ENCODE data around the gene SRSF4. TPM values are rescaled to one million over a fixed set of nuclear protein-coding genes. Genes with fewer than 3 reads are reported as not detected.
A peak's percentile ranks its signal among the peaks of the same experiment; 100 is the strongest.

SRSF4 gene
- total RNA-seq, 1 donor from 2014 or later: 34.5 TPM

DNA sequence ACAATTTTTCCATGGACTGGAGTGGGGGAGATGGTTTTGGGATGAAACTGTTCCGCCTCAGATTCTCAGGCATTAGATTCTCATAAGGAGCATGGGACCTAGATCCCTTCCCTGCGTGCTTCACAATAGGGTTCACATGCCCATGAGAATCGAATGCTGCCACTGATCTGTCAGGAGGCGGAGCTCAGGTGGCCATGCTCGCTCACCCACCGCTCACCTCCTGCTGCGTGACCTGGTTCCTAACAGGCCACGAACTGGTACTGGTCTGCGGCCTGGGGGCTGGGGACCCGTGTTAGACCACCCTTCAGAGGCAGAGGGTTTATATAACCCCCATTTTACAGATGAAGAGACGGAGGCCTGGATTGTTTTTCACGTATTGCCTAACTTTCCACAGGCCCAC lies 16.3 kb upstream of the SRSF4 start:
- no peak overlapping the region for H3K4me3 ChIP-seq (ENCODE audit: low read depth, low read length)
- H3K36me3 ChIP-seq (ENCODE audit: control insufficient read depth, insufficient read depth, low read length): peaks cover 35% of the 10 kb centered on the region
- H3K27me3 ChIP-seq (ENCODE audit: control insufficient read depth, insufficient read depth, low read length): no peaks in the 10 kb centered on the region
- FAIRE-seq: peak; percentile 55
- no peak for DNase-seq (ENCODE audit: low read depth)
- no peak for TF ChIP-seq CTCF (IDR thresholded peaks at IDR 0.05; ENCODE audit: insufficient read depth, low read length, severe bottlenecking)

DNA sequence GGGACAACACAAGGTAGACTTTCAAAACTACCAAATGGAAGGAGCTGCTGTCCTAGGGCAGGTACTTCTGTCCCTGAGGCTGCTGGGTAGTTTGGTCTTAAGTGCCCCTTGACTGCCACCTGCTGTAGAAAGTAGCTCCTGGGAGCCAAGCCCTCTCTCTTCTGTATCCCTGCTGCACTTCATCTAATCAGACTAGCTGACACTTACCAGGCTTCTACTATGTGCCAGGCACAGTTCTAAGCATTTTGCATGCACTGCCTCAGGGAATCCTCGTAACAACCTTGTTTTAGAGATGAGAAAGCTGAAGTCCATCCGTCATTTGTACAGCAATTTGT lies 15.9 kb upstream of the SRSF4 start:
- Histone ChIP-seq H3K4me3 (ENCODE audit: low read depth, low read length) (no peak overlapping the region), H3K27me3 (ENCODE audit: control insufficient read depth, insufficient read depth, low read length) (no peaks in the 10 kb centered on the region), H3K36me3 (ENCODE audit: control insufficient read depth, insufficient read depth, low read length) (peaks cover 35% of the 10 kb centered on the region)
- FAIRE-seq (no peak), DNase-seq (ENCODE audit: low read depth) (peak; percentile 62)
- peak; percentile 74 for TF ChIP-seq CTCF (IDR thresholded peaks at IDR 0.05; ENCODE audit: insufficient read depth, low read length, severe bottlenecking)

DNA sequence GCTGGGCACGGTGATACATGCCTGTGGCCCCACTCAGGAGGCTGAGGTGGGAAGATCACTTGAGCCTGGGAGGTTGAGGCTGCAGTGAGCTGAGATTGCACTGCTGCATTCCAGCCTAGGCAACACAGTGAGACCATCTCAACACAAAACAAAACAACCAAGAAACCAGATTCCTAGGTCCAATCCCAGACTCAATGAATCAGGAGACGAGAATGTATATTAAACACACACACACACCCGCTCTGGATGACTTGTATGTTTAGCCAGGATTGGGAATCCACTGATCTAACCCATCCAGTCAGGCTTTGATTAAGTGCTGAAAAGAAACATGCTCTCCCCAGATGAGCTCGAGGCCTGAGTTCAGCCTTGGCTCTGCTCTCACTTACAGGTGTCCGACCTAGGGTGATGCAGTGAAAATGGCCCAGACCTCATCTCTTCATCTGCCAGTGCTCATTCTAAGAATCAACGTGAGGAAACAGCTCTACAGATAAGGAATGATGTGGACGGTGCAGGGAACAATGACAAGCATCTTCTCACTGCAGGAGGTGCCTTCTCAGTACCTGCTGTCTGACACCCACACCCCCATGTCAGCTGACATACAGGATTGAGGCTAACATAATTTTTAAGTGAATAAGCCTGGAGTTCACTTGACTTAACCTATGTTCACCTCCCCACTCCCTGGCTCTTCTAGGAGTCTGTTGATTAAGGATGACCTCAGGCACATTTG lies 15.3 kb upstream of the SRSF4 start:
- H3K36me3 ChIP-seq (ENCODE audit: control insufficient read depth, insufficient read depth, low read length): peaks cover 35% of the 10 kb centered on the region
- no peak for TF ChIP-seq CTCF (IDR thresholded peaks at IDR 0.05; ENCODE audit: insufficient read depth, low read length, severe bottlenecking)
- FAIRE-seq: no peak

GRCh38 chr1:29195881-29196291 lies 14.2 kb upstream of the SRSF4 start:
- peaks cover 29% of the 10 kb centered on the region for H3K36me3 ChIP-seq (ENCODE audit: control insufficient read depth, insufficient read depth, low read length)
- no peak for FAIRE-seq
- no peak for DNase-seq (ENCODE audit: low read depth)

More for the DNA sequence above, 15.3 kb upstream of the SRSF4 start:
- peak; percentile 55 for DNase-seq (ENCODE audit: low read depth)
- no peak overlapping the region for H3K4me3 ChIP-seq (ENCODE audit: low read depth, low read length)
- no peaks in the 10 kb centered on the region for H3K27me3 ChIP-seq (ENCODE audit: control insufficient read depth, insufficient read depth, low read length)

GRCh38 chr1:29193879-29194455 lies 12.3 kb upstream of the SRSF4 start:
- TF ChIP-seq CTCF (IDR thresholded peaks at IDR 0.05; ENCODE audit: insufficient read depth, low read length, severe bottlenecking): no peak
- Histone ChIP-seq H3K27me3 (ENCODE audit: control insufficient read depth, insufficient read depth, low read length) (no peaks in the 10 kb centered on the region), H3K4me3 (ENCODE audit: low read depth, low read length) (no peak overlapping the region), H3K36me3 (ENCODE audit: control insufficient read depth, insufficient read depth, low read length) (peaks cover 21% of the 10 kb centered on the region)
- DNase-seq (ENCODE audit: low read depth) (no peak), FAIRE-seq (no peak)

More at GRCh38 chr1:29195881-29196291, 14.2 kb upstream of the SRSF4 start:
- no peak overlapping the region for H3K4me3 ChIP-seq (ENCODE audit: low read depth, low read length)
- TF ChIP-seq CTCF (IDR thresholded peaks at IDR 0.05; ENCODE audit: insufficient read depth, low read length, severe bottlenecking): no peak
- no peaks in the 10 kb centered on the region for H3K27me3 ChIP-seq (ENCODE audit: control insufficient read depth, insufficient read depth, low read length)

Measured in bronchial epithelial cell (primary cell).